ENCODE measurements around the gene GPRC5D. TPM values are rescaled to one million over a fixed set of nuclear protein-coding genes. Genes with fewer than 3 reads are reported as not detected.
A peak's percentile ranks its signal among the peaks of the same experiment; 100 is the strongest.

Gene GPRC5D
- total RNA-seq, 6 donors from 2014 or later = 0.66 to 2.1 TPM; not detected in 4

DNA sequence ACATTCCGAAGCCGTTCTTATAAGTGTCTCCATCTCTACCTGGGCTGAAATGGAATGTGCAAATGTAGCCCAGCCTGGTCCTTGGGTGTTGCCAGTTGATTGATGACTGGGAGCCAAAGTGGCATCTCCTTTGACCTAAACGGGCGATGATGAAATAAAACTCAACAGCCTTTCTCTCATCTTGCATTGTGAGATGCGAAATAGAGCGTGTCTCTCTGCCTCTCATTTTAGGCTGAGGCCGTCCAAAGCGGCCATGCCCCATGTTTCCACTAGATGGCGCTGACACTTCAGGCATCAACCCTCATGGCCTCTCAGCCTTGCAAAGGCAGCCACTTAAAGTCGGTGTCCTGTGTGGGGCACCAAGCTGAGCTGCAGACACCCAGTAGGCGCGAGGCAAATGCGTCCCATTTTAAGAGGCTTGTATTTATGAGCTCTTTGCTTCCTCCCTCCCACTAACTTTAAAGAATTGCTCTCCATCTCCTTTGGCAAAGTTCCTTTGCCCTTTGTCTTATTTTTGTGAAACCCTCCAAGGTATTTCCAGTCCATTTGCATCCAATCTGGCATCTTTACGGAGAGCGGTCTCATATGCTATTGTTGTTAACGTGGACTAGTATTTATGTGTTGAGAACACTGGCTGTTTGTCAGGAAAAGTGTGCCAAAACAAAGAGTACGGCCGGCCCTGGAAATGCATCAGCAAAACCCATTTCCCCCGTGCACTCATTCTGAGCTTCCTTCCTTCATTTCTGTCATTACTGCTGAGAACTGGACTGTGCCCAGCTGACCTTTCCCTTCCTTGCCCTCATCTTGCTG is 35.6 kb downstream of the GPRC5D start:
- Histone ChIP-seq H3K4me3 (peak overlapping the region in 1 of 4 donors; percentile 3), H3K9me3 (no peaks in the 10 kb centered on the region), H3K27ac (peak overlapping the region in 2 of 4 donors; percentile 3 to 13), H3K36me3 (peaks cover 0 to 23% (median 2%) of the 10 kb centered on the region in 4 donors), H3K4me1 (peaks cover 10 to 15% (median 14%) of the 10 kb centered on the region in 4 donors), H3K27me3 (no peaks in the 10 kb centered on the region)
- TF ChIP-seq CTCF (IDR thresholded peaks at IDR 0.05) (peak; percentile 94 to 96 (median 96)), EP300 (IDR thresholded peaks at IDR 0.05) (no peak), POLR2A (IDR thresholded peaks at IDR 0.05) (no peak), POLR2AphosphoS5 (IDR thresholded peaks at IDR 0.05) (peak; percentile 33 to 35)
- DNase-seq (peak in 1 of 2 donors; percentile 86), ATAC-seq (ENCODE audit: low FRiP score in 2 of 2) (peak; percentile 87 to 91)
- WGBS, 2 donors = 16 to 19% methylated on average over 19 of the region's 19 CpGs

DNA sequence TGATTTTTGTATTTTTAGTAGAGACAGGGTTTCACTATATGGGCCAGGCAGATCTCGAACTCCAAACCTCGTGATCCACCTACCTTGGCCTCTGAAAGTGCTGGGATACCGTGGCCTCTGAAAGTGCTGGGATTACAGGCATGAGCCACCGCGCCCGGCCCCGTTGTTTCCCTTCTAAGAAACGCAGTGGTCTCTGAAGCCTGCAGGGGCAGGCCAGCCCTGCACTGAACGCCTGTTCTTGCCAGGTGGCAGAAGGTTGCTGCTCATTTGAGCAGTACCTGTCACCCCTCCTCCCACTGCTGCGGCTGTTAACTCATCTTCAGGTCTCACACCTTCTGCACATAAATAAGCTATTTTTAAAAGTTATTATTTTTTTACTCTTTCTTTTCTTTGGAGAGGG is 36.3 kb downstream of the GPRC5D start:
- DNase-seq (peak in 1 of 2 donors; percentile 48), ATAC-seq (ENCODE audit: low FRiP score in 2 of 2) (no peak)
- TF ChIP-seq EP300 (IDR thresholded peaks at IDR 0.05) = no peak
- no peak for TF ChIP-seq POLR2AphosphoS5 (IDR thresholded peaks at IDR 0.05)
- no peak for TF ChIP-seq POLR2A (IDR thresholded peaks at IDR 0.05)
- no peak for TF ChIP-seq CTCF (IDR thresholded peaks at IDR 0.05)
- Histone ChIP-seq H3K27me3 (no peaks in the 10 kb centered on the region), H3K36me3 (peaks cover 0 to 23% (median 2%) of the 10 kb centered on the region in 4 donors), H3K27ac (no peak overlapping the region), H3K4me1 (peaks cover 10 to 15% (median 14%) of the 10 kb centered on the region in 4 donors), H3K9me3 (no peaks in the 10 kb centered on the region), H3K4me3 (no peak overlapping the region)
- WGBS, 2 donors = 67 to 76% methylated on average over 10 of the region's 10 CpGs

DNA sequence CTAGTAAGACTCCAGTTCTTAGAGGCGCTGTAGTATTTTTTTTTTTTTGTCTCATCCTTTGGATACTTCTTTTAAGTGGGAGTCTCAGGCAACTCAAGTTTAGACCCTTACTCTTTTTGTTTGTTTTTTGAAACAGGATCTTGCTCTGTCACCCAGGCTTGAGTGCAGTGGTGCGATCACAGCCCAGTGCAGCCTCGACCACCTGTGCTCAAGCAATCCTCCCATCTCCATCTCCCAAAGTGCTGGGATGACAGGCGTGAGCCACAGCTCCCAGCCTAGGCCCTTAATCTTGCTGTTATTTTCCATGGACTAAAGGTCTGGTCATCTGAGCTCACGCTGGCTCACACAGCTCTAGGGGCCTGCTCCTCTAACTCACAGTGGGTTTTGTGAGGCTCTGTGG is 39.3 kb downstream of the GPRC5D start:
- Histone ChIP-seq H3K27me3 (no peaks in the 10 kb centered on the region), H3K4me1 (peaks cover 14 to 27% (median 23%) of the 10 kb centered on the region in 4 donors), H3K9me3 (no peaks in the 10 kb centered on the region), H3K27ac (no peak overlapping the region), H3K4me3 (no peak overlapping the region), H3K36me3 (peaks cover 0 to 23% (median 2%) of the 10 kb centered on the region in 4 donors)
- DNase-seq = no peak
- ATAC-seq (ENCODE audit: low FRiP score in 2 of 2) = no peak
- WGBS, 2 donors = 77 to 90% methylated on average over 5 of the region's 5 CpGs
- TF ChIP-seq POLR2AphosphoS5 (IDR thresholded peaks at IDR 0.05) (no peak), POLR2A (IDR thresholded peaks at IDR 0.05) (no peak), CTCF (IDR thresholded peaks at IDR 0.05) (no peak), EP300 (IDR thresholded peaks at IDR 0.05) (no peak)

- H3K27ac ChIP-seq = peak overlapping the region in 3 of 4 donors; percentile 24 to 35 (median 34)
- peak overlapping the region in 1 of 4 donors; percentile 5 for H3K4me3 ChIP-seq
- DNase-seq (peak in 1 of 2 donors; percentile 50), ATAC-seq (ENCODE audit: low FRiP score in 2 of 2) (peak; percentile 34 to 47)
- 26 to 27% methylated on average over 4 of the region's 4 CpGs for WGBS, 2 donors
- H3K4me1 ChIP-seq = peaks cover 0 to 17% (median 9%) of the 10 kb centered on the region in 4 donors
- no peak for TF ChIP-seq POLR2AphosphoS5 (IDR thresholded peaks at IDR 0.05)
- TF ChIP-seq EP300 (IDR thresholded peaks at IDR 0.05) = peak in 1 of 4 donors; percentile 43
- no peak for TF ChIP-seq CTCF (IDR thresholded peaks at IDR 0.05)
- peaks cover 0 to 15% (median 2%) of the 10 kb centered on the region in 4 donors for H3K36me3 ChIP-seq
- H3K27me3 ChIP-seq = no peaks in the 10 kb centered on the region
- no peaks in the 10 kb centered on the region for H3K9me3 ChIP-seq
These were observed 42.0 kb downstream of the GPRC5D start for GRCh38 chr12:12909995-12910420.
